ENCODE measurements around the gene TMEM141.

- TF ChIP-seq CTCF (IDR thresholded peaks at IDR 0.05) (no peak), POLR2A (IDR thresholded peaks at IDR 0.05) (no peak)
Observed at GRCh38 chr9:136754626-136755301, 36.4 kb upstream of the TMEM141 start.
